ENCODE data around the gene FBN1.

FBN1 gene

DNA sequence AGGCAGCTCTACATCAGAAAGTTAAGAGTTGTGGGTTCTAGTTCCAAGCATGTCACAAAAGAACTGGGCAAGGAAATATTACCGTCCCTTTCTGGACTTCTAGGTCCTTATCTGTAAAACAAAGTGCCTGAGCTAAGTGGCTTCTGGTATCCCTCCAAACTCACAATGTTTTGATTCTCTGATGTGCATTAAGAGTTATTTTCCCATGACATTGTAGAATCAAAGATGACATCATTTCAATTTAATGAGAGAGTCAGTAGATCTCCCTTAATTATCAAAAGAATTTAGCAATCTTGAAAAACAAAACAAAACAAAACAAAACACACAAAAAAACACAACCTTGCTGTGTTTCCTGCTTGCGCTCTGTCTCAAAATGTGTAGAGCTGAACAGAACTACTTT, 225.6 kb downstream of the FBN1 start:
- DNase-seq = no peak

- DNase-seq = no peak
These were observed 227.2 kb downstream of the FBN1 start for GRCh38 chr15:48418343-48418742.

- no peak for DNase-seq
These were observed 229.2 kb downstream of the FBN1 start for GRCh38 chr15:48416301-48416700.

GRCh38 chr15:48415036-48415886, 230.2 kb downstream of the FBN1 start:
- DNase-seq = no peak

DNA sequence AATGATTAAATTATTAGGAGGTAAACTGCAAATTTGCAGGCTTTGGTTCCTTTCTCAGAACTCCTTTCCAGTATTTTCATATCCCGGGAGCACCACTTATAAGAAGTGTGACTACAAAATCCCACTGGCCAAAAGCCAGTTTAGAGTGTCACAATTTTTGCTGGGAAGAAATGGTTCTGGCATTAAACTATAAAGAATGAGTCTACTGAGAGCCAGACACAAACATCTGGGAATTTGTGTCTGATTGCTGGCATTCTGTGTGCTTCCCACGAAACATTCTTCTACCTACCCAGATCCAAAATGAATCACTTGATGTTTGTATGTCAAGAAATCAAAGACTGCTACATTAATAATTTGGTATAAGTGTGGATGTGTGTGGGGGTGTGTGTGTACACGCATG, 231.5 kb downstream of the FBN1 start:
- DNase-seq = no peak

DNA sequence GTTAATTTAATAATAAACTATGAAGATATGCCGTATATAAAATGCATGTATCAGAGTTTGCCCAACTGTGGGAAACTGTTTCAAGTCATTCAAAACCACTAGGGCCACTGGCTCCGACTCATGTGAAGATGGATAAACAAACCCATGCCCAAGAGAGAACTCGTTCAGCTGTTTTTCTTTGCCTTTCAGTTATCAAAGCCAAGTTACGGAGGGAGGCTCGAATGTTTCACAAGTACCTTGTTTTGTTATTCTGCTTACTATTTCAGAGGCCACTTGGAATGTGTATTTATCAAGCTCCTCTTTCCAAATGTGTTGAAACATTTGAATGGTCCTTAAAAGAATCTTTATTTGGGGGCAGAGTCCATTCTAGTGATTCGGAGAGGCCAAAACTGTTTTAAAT, 232.2 kb downstream of the FBN1 start:
- no peak for DNase-seq

GRCh38 chr15:48411971-48412591, 233.4 kb downstream of the FBN1 start:
- DNase-seq = no peak

GRCh38 chr15:48409623-48410022, 235.9 kb downstream of the FBN1 start:
- no peak for DNase-seq

DNA sequence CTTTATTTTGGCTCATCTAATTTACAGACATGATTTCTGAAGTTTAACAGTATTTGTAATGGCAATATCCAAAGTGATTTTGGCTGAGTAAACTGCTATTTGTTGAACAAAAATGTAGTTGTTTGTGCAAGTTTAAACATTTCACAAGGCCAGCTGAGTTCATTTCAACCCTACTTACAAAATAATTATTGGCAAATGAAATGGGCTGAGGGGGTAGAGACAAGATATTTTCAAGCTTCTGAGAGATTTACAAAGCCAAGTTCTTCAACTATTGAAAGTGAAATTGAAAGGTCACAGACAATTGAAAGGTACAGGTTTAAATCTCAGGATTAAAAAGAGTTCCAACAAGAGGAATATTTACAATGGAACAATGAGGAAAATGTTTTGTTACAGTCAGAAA, 237.2 kb downstream of the FBN1 start:
- DNase-seq = no peak

- no peak for DNase-seq
These were observed 237.9 kb downstream of the FBN1 start for GRCh38 chr15:48407646-48408045.

GRCh38 chr15:48406911-48407310, 238.6 kb downstream of the FBN1 start:
- no peak for DNase-seq

- no peak for DNase-seq
These were observed 239.1 kb downstream of the FBN1 start for GRCh38 chr15:48406266-48406891.

- DNase-seq = no peak
These were observed 242.9 kb downstream of the FBN1 start for GRCh38 chr15:48402427-48403177.

- DNase-seq = no peak
These were observed 245.4 kb downstream of the FBN1 start for GRCh38 chr15:48400086-48400485.

- DNase-seq = no peak
These were observed 247.7 kb downstream of the FBN1 start for GRCh38 chr15:48397841-48398240.

- DNase-seq = no peak
These were observed 249.5 kb downstream of the FBN1 start for GRCh38 chr15:48396020-48396419.

- DNase-seq = no peak
These were observed 249.9 kb downstream of the FBN1 start for GRCh38 chr15:48395521-48396011.

- DNase-seq = no peak
These were observed 250.5 kb downstream of the FBN1 start for GRCh38 chr15:48394970-48395369.

DNA sequence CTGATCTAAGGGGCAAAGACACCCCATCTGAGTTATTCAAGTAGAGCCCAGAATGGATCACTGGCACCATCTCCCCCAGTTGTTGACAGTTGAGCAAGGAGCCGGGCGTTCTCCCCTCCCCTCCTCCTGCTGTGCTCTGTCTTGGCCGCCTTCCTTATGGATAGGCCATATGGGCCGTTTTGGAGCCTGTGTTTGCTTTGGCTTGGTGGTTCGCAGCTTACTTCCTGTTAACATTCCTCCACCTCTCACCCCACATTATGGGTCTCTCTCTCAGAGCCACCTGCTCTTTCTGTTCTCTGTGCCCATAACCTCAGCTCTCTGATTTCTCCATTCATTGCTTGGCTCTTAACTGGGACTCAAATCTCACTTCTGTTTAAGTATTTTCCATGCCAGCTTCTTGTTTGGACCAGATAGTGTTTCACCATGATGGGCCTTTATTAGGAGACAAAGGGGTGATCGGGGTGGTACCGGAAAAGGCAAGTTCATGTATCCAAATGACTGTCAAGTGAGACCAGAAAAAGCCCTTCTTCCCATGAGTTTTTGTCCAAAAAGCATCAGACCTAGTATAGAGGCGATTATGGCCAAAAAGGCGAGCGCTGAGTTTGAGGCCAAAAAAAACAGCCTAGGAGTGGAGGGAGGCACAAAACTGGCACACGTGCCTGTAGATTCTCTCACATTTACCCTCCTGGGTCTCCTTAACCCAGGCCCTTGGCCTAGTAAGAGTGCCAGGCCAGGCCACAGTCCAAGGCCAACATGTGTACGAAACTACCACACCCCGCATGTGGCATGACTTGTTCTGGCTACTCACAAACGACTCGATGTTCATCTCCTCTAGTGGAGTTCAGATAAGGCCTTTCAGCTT, 251.6 kb downstream of the FBN1 start:
- DNase-seq = no peak

GRCh38 chr15:48392356-48392755, 253.2 kb downstream of the FBN1 start:
- DNase-seq = no peak

DNA sequence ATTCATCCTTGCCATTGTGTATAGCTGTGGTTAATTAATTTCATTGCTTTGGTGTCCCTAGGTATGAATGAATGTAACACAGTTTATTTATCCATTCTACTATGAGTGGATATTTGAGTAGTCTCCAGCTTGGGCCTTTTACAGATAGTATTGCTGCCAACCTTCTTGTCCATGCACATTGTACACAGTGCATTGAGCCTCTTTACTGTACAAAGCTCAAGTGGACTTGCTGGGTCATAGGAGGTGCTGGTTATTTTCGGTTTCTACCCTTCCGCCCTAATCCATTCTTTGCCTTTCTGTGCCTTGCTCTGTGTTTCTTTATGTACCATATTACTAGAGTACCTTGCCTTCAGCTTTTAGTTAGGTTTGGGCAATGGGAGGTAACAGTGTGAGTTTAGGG, 253.6 kb downstream of the FBN1 start:
- no peak for DNase-seq

DNA sequence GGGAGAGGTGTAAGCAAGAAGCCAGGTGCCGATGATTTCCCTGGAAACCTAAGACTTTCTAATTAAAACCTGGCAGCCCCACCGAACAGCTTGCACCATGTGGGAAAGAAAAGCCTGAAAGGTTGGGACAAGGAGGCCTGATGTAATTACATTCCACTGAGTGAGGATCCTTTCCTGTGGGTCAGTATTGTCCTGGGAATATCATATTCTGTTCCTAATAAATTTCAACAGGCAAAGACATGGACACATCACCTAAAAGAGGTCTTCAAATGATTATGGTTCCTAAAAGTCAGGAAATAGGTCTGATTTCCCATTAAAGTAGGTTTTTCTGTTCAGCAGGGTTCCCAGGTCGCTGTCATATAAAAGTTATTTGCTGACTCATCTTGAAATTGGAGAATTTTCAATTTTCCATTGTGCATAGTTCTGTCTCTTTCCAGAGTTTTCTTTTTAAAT, 255.8 kb downstream of the FBN1 start:
- no peak for DNase-seq

All from stimulated activated CD4-positive, alpha-beta T cell treated with anti-CD3 and anti-CD28 coated beads, Interleukin-2, amount 100 ng/mL, for 24 hours (primary cell).